MM.1S (cell line): ENCODE data around the gene CYSTM1.
A peak's percentile ranks its signal among the peaks of the same experiment; 100 is the strongest.

ENCODE experiments used
- DNase-seq: peaks from one replicate; pipeline ENCODE4 v3.0.0-alpha.2; 2015
- H2AFZ ChIP-seq: fragments of 300-600 bp; sonication (generic); 2 replicates; pipeline ENCODE4 v1.6.0; 2016; ENCODE audit warnings: antibody characterized with exemption, low read length
- H3F3A ChIP-seq: fragments of 300-600 bp; sonication (generic); 2 replicates; pipeline ENCODE4 v1.6.1; 2016; ENCODE audit warnings: mild to moderate bottlenecking, antibody characterized with exemption, low read length, moderate library complexity, mixed read lengths; ENCODE audit not compliant: insufficient read depth
- H3K27ac ChIP-seq: fragments of 300-600 bp; sonication (generic); 2 replicates; pipeline ENCODE4 v1.5.1; 2016; ENCODE audit warnings: mild to moderate bottlenecking, low read length
- H3K27me3 ChIP-seq: fragments of 300-600 bp; sonication (generic); replicated peaks from 2 replicates; pipeline ENCODE4 v1.6.0; 2016; ENCODE audit warnings: low read length; ENCODE audit not compliant: insufficient read depth
- H3K36me3 ChIP-seq: fragments of 300-600 bp; sonication (generic); replicated peaks from 2 replicates; pipeline ENCODE4 v1.6.1; 2016; ENCODE audit warnings: mild to moderate bottlenecking, low read length, mixed read lengths; ENCODE audit not compliant: insufficient read depth
- H3K4me1 ChIP-seq: fragments of 300-600 bp; sonication (generic); 2 replicates; pipeline ENCODE4 v1.6.1; 2016; ENCODE audit warnings: low read length, mixed read lengths
- H3K4me2 ChIP-seq: fragments of 300-600 bp; sonication (generic); 2 replicates; pipeline ENCODE4 v1.6.0; 2016; ENCODE audit warnings: low read depth, low read length
- H3K4me3 ChIP-seq: fragments of 300-600 bp; sonication (generic); 2 replicates; pipeline ENCODE4 v1.5.1; 2016; ENCODE audit warnings: low read length, mixed read lengths
- H3K79me2 ChIP-seq: fragments of 300-600 bp; sonication (generic); 2 replicates; pipeline ENCODE4 v1.6.1; 2016; ENCODE audit warnings: mixed run types, low read length, mixed read lengths
- H3K9ac ChIP-seq: fragments of 300-600 bp; sonication (generic); 2 replicates; pipeline ENCODE4 v1.6.1; 2016; ENCODE audit warnings: low read length, mixed read lengths
- H3K9me2 ChIP-seq: fragments of 300-600 bp; sonication (generic); replicated peaks from 2 replicates; pipeline ENCODE4 v1.6.1; 2016; ENCODE audit warnings: mild to moderate bottlenecking, low read length, mixed read lengths; ENCODE audit not compliant: insufficient read depth
- H3K9me3 ChIP-seq: fragments of 300-600 bp; sonication (generic); replicated peaks from 2 replicates; pipeline ENCODE4 v1.6.1; 2016; ENCODE audit warnings: mild to moderate bottlenecking, low read length, mixed read lengths; ENCODE audit not compliant: insufficient read depth
- H4K20me1 ChIP-seq: fragments of 300-600 bp; sonication (generic); 2 replicates; pipeline ENCODE4 v1.6.1; 2016; ENCODE audit warnings: mild to moderate bottlenecking, low read length, moderate library complexity, mixed read lengths; ENCODE audit not compliant: insufficient read depth
- EZH2 ChIP-seq: fragments of 300-600 bp; sonication (generic); optimal IDR thresholded peaks from 2 replicates; pipeline ENCODE3; 2017; ENCODE audit warnings: low read depth, mild to moderate bottlenecking, antibody characterized with exemption, low read length, mixed read lengths
- EZH2phosphoT487 ChIP-seq: fragments of 300-600 bp; sonication (generic); IDR thresholded peaks from 2 replicates; pipeline ENCODE4 v1.6.1; 2018; ENCODE audit warnings: antibody characterized with exemption, low read length
- TF ChIP-seq, protein P1 (sequence below): fragments of 300-600 bp; sonication (generic); IDR thresholded peaks from 2 replicates; pipeline ENCODE4 v1.5.1; 2016; ENCODE audit warnings: antibody characterized with exemption, low read length, mixed read lengths

The CYSTM1 gene

DNA sequence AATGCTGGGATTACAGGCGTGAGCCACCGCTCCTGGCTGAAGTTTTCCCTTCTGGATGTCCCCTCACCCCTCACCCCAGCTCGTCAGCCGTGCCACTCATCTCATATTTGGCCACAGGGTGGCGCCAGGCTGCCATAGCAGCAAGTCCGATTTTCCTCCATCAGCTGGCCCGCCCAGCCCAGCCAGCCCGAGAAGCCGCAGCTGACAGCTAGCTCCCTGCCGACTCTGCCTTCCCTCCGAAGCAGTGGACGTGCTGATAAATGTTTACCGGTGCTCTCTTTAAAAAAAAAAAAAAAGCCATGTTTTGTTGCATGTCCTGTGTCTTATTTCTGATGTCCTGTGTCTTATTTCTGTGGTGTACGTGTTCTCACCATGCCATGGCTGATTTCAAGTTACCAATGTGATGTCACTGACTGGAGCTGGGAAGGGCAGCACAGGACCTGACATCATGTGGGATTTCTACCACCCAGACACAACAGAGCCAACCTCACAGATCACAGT is 69.6 kb downstream of the CYSTM1 start:
- H3K36me3 ChIP-seq: no peaks in the 10 kb centered on the region
- TF ChIP-seq EZH2 (no peak), EZH2phosphoT487 (no peak)
- TF ChIP-seq, protein P1, sequence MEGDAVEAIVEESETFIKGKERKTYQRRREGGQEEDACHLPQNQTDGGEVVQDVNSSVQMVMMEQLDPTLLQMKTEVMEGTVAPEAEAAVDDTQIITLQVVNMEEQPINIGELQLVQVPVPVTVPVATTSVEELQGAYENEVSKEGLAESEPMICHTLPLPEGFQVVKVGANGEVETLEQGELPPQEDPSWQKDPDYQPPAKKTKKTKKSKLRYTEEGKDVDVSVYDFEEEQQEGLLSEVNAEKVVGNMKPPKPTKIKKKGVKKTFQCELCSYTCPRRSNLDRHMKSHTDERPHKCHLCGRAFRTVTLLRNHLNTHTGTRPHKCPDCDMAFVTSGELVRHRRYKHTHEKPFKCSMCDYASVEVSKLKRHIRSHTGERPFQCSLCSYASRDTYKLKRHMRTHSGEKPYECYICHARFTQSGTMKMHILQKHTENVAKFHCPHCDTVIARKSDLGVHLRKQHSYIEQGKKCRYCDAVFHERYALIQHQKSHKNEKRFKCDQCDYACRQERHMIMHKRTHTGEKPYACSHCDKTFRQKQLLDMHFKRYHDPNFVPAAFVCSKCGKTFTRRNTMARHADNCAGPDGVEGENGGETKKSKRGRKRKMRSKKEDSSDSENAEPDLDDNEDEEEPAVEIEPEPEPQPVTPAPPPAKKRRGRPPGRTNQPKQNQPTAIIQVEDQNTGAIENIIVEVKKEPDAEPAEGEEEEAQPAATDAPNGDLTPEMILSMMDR: peak; percentile 78
- H3K27me3 ChIP-seq: no peaks in the 10 kb centered on the region
- H3K9ac ChIP-seq: no peak overlapping the region
- no peaks in the 10 kb centered on the region for H3K9me3 ChIP-seq
- peaks cover 10% of the 10 kb centered on the region for H3K4me1 ChIP-seq
- no peak overlapping the region for H3K27ac ChIP-seq
- no peak overlapping the region for H3K4me3 ChIP-seq
- peaks cover 4% of the 10 kb centered on the region; the same call in 1 of the 2 replicates for H3F3A ChIP-seq
- DNase-seq: peak; percentile 82
- no peaks in the 10 kb centered on the region for H3K9me2 ChIP-seq
- H2AFZ ChIP-seq: no peak overlapping the region
- peaks cover 17% of the 10 kb centered on the region for H3K79me2 ChIP-seq
- H4K20me1 ChIP-seq: no peaks in the 10 kb centered on the region
- H3K4me2 ChIP-seq: peak overlapping the region; percentile 3; the same call in 1 of the 2 replicates

DNA sequence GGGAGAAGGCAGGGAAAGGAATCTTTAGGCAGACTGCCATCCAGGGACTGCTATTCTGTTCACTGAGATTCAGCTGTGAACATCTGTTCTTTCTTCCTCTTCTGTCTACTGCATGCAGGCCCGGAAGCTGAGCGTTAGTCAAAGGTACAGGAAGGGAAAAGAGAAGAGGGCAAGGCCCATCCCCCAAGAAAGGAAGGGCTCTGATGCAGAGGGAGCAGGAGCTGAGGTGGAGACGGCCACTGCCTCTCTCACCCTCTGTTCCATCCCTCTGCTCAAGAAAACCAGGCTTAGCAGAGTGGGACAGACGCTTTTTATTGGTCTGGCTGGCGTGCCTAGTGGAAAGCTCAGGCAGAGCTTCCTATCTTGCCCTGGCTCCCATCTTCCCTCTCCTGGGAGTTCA is 70.4 kb downstream of the CYSTM1 start:
- no peak overlapping the region for H3K4me3 ChIP-seq
- no peak overlapping the region for H3K4me2 ChIP-seq
- H3K4me1 ChIP-seq: peaks cover 17% of the 10 kb centered on the region
- H3K79me2 ChIP-seq: peaks cover 23% of the 10 kb centered on the region
- no peak for TF ChIP-seq EZH2phosphoT487
- TF ChIP-seq, protein P1: no peak
- TF ChIP-seq EZH2: no peak
- no peaks in the 10 kb centered on the region for H3K9me3 ChIP-seq
- no peaks in the 10 kb centered on the region for H3K27me3 ChIP-seq
- no peak overlapping the region for H3K9ac ChIP-seq
- H2AFZ ChIP-seq: no peak overlapping the region
- H3F3A ChIP-seq: peaks cover 6% of the 10 kb centered on the region; the same call in 1 of the 2 replicates
- no peaks in the 10 kb centered on the region for H4K20me1 ChIP-seq
- no peaks in the 10 kb centered on the region for H3K36me3 ChIP-seq
- H3K27ac ChIP-seq: no peak overlapping the region
- no peak for DNase-seq
- no peaks in the 10 kb centered on the region for H3K9me2 ChIP-seq

DNA sequence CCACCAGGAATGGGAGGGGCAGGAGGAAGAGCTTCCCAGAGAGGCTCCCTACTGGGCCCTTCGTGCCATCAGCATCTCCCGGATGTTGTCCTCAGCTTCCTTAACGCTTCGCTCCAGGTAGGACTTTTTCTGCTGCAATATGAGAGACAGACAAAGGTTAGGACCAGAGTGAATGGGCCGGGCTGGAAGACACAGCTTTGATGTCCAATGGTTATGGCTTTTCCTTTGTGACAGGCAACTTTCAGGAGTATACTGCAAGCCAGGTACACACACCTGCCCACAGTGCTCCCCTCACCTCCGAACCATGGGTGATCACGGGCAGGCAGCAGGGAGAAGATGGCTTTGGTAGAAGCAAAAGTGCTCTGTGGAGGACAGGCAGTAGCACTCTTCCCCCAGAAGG is 70.9 kb downstream of the CYSTM1 start:
- Histone ChIP-seq H3F3A (peaks cover 12% of the 10 kb centered on the region; the same call in 1 of the 2 replicates), H3K9me2 (no peaks in the 10 kb centered on the region), H3K27me3 (no peaks in the 10 kb centered on the region), H3K4me1 (peaks cover 23% of the 10 kb centered on the region), H3K4me2 (no peak overlapping the region), H3K9me3 (no peaks in the 10 kb centered on the region), H3K9ac (no peak overlapping the region), H3K4me3 (no peak overlapping the region), H3K79me2 (peaks cover 28% of the 10 kb centered on the region), H4K20me1 (no peaks in the 10 kb centered on the region), H2AFZ (no peak overlapping the region), H3K27ac (no peak overlapping the region), H3K36me3 (no peaks in the 10 kb centered on the region)
- DNase-seq: no peak
- TF ChIP-seq EZH2 (no peak), EZH2phosphoT487 (no peak)
- TF ChIP-seq, protein P1: no peak
